NCI-H1417 (cell line): ENCODE results near the gene DNM3.

Experiments
- DNase-seq, 3 experiments: peaks; one replicate each; lab custom pipeline; 2025; lab: John Stamatoyannopoulos, UW

DNM3 gene

GRCh38 chr1:171919891-171920887 lies 78.9 kb downstream of the DNM3 start:
- no peak for DNase-seq

DNA sequence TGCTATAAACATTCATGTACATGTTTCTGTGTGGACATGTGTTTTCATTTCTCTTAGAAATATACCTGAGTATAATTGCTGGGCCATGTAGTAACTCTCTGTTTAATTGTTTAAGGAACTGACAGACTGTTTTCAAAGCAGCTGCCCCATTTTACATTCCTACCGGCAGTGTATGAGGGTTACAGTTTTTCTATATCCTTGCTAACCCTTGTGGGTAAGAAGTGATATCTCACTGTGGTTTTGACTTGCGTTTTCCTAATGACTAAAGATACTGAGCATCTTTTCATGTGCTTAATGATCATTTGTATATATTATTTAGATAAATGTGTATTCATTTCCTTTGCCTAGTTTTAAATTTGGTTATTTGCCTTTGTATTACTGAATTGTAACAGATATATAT lies 81.7 kb downstream of the DNM3 start:
- no peak for DNase-seq

- no peak for DNase-seq
These were observed 87.8 kb downstream of the DNM3 start for GRCh38 chr1:171929121-171929520.

- DNase-seq, result no peak
These were observed 90.5 kb downstream of the DNM3 start for GRCh38 chr1:171931752-171932151.

GRCh38 chr1:171934664-171935063 lies 93.4 kb downstream of the DNM3 start:
- DNase-seq, result no peak

- DNase-seq, result no peak
These were observed 93.8 kb downstream of the DNM3 start for GRCh38 chr1:171935086-171935485.

- no peak for DNase-seq
These were observed 94.4 kb downstream of the DNM3 start for GRCh38 chr1:171935664-171936063.

- DNase-seq, result no peak
These were observed 96.6 kb downstream of the DNM3 start for GRCh38 chr1:171937938-171938337.

DNA sequence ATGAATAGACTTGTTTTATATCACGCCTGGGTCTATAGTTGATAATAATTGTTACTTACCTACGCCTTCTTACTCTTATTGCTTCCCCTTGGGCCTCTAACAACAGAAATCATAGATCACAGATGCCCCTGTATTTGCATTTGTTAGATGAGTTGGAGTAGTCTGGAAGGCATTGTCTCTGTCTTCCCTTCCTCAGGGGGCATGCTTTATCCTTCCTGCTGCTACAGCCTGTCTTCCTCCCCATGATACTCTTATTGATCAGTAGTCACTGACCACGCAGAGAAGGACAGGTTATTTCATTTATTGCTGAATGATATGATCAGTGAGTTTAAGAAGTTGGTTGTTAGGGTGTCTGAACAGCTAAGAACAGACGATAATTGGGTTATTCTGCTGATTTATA lies 98.4 kb downstream of the DNM3 start:
- no peak for DNase-seq

DNA sequence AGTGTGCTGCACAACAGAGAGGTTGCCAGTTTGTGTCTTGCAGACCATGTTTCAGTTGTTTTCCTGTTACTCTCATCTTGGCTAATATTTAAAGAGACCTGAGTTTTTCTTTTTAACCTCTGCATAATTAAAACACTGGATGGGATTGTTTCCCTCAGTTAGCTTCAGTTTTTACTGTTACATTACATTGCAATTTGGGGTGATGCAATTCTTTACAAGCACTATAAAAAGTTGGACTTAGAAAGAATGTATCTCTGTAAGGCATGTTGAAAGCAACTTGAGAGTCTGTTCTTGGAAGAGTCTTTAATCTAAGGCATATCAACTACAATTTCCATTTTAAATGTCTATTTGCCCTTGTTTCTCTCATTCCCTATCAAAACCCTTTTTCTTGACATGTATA lies 99.1 kb downstream of the DNM3 start:
- no peak for DNase-seq

DNA sequence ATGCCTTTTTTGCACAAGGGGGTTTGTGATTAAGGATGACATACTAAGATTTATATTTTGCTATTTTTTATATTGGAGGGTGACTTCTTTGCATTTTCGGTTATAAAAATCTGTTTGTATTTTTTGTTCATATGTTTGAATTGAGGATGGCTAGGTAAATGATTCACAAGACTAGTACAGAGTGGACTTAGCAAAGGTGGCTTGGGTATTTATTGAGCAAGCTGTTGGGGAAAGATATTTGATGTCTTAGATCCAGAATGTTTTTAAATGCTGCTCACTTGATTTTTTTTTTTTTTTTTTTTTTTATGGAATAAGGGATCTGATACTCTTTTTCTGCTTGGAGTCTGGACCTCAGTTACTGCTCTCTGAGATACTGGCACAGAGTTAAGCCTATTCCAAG lies 100.6 kb downstream of the DNM3 start:
- DNase-seq, result no peak

DNA sequence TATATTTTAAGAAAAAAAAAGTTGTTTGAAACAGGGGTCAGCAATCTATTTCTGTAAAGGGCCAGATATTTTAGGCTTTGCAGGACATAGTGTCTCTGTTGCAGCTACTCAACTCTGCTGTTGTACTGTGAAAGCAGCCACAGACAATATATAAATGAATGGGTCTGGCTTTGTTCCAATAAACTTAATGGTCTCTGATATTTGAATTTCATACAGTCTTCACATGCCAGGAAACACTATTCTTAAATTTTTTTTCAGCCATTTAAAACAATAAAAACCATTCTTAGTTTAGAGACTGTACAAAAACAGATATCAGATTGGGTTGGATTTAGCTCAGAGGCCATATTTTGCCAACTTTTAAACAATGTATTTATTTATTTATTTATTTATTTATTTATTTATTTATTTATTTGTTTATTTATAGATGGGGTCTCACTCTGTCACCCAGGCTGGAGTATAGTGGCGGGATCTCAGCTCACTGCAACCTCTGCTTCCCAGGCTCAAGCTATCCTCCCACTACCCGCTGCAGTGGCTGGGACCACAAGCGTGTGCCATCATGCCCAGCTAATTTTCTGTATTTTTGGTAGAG lies 102.8 kb downstream of the DNM3 start:
- no peak for DNase-seq

DNA sequence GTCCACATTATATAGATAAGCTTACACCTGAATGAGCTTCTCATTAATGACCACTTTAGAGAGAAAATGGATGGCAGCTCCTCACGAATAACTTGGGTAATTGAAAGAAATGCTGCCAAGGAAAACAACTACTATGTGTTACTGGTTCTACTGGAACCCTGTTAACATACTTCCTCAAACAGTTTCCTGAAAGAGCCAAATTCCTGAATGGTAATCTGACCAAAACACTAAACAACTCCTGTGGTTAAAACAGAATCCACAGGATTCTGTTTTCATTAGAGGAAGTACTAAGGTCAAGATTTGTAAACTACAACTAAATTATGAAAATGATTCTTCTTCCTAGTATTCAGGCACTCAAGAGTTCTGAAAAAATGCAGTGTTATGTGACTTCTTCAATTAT lies 107.2 kb downstream of the DNM3 start:
- no peak for DNase-seq

GRCh38 chr1:171949316-171949715 lies 108.0 kb downstream of the DNM3 start:
- DNase-seq, result no peak

DNA sequence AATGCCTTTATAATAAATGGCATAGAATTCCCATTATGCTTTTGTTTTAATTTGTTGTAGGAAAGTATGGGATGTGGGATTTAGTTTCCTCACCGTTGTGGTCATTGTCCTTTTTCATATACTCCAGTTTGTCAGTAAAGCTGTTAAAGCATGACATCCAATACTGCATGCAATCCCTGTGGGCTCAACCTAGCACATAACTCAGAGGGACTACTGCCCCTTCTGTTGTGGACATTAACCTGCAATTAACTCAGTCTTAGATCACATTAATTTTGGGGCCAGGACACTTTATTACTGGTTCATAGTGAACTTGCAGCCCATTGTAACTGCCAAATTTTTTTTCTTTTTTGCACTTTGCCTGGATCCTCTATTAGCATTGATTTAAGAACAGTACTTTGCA lies 112.5 kb downstream of the DNM3 start:
- peak in 1 of 3 experiments; percentile 5 for DNase-seq

- DNase-seq, result peak in 1 of 3 experiments; percentile 77
These were observed 113.1 kb downstream of the DNM3 start for GRCh38 chr1:171954361-171954760.

DNA sequence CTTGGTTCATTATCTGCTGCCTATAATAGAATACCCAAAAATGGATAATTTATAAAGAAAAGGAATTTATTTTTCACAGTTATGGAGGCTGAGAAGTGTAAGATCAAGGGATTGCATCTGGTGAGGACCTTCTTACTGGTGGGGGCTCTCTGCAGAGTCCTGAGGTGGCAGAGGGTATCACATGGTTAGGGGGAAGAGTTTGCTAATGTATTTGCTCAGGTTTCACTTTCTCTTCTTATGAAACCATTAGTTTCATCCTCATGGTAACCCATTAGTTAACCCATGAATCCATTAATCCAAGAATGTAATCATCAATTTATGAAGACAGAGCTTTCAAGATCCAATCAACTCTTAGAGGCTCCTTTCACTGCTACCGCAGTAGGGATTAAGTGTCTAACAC lies 120.6 kb downstream of the DNM3 start:
- DNase-seq, result no peak

GRCh38 chr1:171963762-171964161 lies 122.5 kb downstream of the DNM3 start:
- no peak for DNase-seq

DNA sequence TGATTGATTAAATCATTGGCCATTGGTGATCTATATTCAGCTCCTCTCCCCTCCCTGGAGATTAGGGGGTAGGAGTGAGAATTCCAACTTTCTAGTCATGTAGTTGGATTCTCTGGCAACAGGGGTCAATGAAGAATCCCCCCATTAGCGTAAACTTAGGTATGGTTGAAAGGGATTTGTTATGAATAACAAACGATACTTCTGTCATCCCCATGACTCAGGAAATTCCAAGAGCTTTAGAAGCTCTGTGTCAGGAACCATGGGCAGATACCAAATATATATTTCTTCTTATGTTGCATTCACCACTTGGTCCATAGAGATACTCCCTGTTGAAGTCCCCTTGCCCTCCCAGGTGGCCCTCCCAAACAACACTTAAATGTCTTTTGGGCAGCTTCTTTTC lies 124.5 kb downstream of the DNM3 start:
- no peak for DNase-seq

DNA sequence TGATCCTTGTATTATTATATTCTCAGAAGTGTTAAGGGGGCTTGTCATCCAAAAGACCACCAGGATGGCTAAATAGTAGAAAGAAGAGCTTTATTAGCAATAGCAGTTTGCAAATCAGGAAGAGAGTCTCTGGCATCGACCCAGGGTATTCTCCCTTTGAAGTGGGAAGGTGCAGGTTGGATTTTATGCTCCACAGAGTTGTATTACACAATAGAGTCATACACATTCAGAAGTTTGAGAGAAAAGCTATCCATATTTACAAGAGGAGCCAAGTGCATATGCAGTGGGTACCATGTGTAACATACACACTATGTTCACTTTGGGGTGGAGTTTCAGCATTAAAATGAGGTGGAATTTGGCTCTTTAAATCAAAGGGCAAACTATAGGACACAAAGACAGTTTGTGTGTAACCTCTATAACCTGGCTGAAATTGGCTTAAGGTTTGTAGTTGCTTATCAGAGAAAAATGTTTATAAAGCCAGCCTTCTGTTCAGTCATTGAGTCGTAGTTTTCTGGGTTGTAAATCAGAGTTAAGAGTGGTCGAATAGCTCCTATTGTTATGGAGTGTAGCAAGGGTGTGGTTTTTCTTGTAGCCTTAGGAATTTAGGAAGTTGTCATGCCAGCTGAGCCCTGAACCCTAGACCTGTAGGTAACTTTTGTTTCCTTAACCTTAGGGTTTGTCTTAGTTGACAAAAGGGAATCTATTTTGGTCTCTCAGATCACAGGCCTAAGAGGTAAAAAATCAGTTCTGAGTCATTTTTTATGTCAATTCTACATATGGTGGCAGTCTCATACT lies 125.3 kb downstream of the DNM3 start:
- DNase-seq, result no peak

DNA sequence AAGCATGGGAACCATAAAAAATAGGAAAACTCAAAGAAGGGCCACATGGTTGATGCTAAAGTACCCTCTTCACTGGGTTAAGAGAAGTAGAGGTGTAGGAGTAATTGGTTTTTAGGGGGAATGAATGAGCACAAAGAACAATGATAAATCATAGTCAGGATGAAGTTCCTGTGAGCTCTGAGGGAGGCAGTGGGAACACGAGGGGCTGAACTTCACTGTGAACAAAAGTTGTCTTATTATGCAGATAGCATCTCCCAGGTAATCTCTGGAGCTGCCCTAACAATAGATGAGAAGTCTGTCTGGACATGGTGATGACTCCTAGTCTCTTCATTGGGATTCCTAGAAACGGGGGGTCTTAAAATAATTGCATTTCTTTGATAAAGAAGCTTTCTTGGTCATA lies 127.9 kb downstream of the DNM3 start:
- peak in 1 of 3 experiments; percentile 30 for DNase-seq

DNA sequence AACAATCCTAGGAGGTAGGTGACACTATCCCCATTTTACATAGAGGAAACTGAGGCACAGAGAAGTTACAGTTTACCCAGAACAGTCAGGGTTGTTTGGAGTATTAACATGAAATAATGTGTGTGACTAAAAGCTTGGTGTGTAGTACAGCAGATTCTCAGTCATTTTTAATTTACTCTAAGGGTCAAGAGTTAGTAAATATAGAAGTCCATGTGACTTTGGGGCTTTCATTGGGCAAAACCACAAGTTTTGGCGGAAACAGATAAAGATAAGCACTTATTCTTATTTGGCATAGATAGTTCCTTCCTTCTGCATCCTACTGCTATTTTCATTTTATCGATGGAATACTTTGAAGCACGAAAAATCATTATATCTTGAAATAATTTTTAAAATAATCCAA lies 128.5 kb downstream of the DNM3 start:
- DNase-seq, result no peak

DNA sequence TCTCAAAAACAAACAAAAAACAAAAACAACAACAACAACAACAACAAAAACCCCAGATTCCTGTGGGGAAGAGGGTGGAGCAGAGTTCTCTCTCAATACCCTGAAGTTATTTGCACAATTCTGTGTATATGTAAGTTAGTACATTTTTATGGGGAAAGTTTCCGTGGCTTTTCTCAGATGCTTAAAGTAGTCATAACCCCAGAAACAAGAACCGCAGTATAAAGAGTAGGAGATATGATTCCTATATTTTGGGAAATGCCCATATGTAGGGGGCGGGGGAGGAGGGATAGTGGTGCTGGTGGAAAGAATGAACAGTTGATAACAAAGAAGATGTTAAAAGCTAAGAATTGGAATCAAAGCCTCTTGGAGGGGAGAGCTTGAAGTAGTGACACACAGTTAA lies 131.5 kb downstream of the DNM3 start:
- no peak for DNase-seq
